ENCODE results near the gene TMEM132D.

TMEM132D gene

GRCh38 chr12:129169928-129170327, 733.9 kb downstream of the TMEM132D start:
- in situ Hi-C loops (cut with HindIII; ENCODE audit: low pct_unique_long_range_greater_than_20kb, low sequenced_read_pairs): no loop called here
- no peak for DNase-seq (ENCODE audit: low read depth in 1 of 2, low spot score in 1 of 2)
- TF ChIP-seq JUND (IDR thresholded peaks at IDR 0.05; ENCODE audit: low read depth): no peak

- no peak for TF ChIP-seq JUND (IDR thresholded peaks at IDR 0.05; ENCODE audit: low read depth)
- DNase-seq (ENCODE audit: low read depth in 1 of 2, low spot score in 1 of 2): no peak
- in situ Hi-C loops (cut with HindIII; ENCODE audit: low pct_unique_long_range_greater_than_20kb, low sequenced_read_pairs): no loop called here
These were observed 740.0 kb downstream of the TMEM132D start for GRCh38 chr12:129163861-129164260.

GRCh38 chr12:129163461-129163860, 740.4 kb downstream of the TMEM132D start:
- in situ Hi-C loops (cut with HindIII; ENCODE audit: low pct_unique_long_range_greater_than_20kb, low sequenced_read_pairs): no loop called here

GRCh38 chr12:129162805-129163204, 741.0 kb downstream of the TMEM132D start:
- in situ Hi-C loops (cut with HindIII; ENCODE audit: low pct_unique_long_range_greater_than_20kb, low sequenced_read_pairs): no loop called here
- no peak for TF ChIP-seq JUND (IDR thresholded peaks at IDR 0.05; ENCODE audit: low read depth)
- DNase-seq (ENCODE audit: low read depth in 1 of 2, low spot score in 1 of 2): no peak

More at GRCh38 chr12:129163461-129163860, 740.4 kb downstream of the TMEM132D start:
- DNase-seq (ENCODE audit: low read depth in 1 of 2, low spot score in 1 of 2): no peak
- no peak for TF ChIP-seq JUND (IDR thresholded peaks at IDR 0.05; ENCODE audit: low read depth)

- in situ Hi-C loops (cut with HindIII; ENCODE audit: low pct_unique_long_range_greater_than_20kb, low sequenced_read_pairs): no loop called here
- no peak for DNase-seq (ENCODE audit: low read depth in 1 of 2, low spot score in 1 of 2)
- TF ChIP-seq JUND (IDR thresholded peaks at IDR 0.05; ENCODE audit: low read depth): no peak
These were observed 742.3 kb downstream of the TMEM132D start for GRCh38 chr12:129161511-129161910.

- in situ Hi-C loops (cut with HindIII; ENCODE audit: low pct_unique_long_range_greater_than_20kb, low sequenced_read_pairs): no loop called here
- TF ChIP-seq JUND (IDR thresholded peaks at IDR 0.05; ENCODE audit: low read depth): no peak
- no peak for DNase-seq (ENCODE audit: low read depth in 1 of 2, low spot score in 1 of 2)
These were observed 743.5 kb downstream of the TMEM132D start for GRCh38 chr12:129160282-129160681.

GRCh38 chr12:129152351-129153104, 751.3 kb downstream of the TMEM132D start:
- DNase-seq (ENCODE audit: low read depth in 1 of 2, low spot score in 1 of 2): no peak
- in situ Hi-C loops (cut with HindIII; ENCODE audit: low pct_unique_long_range_greater_than_20kb, low sequenced_read_pairs): no loop called here
- TF ChIP-seq JUND (IDR thresholded peaks at IDR 0.05; ENCODE audit: low read depth): no peak

GRCh38 chr12:129150721-129151120, 753.1 kb downstream of the TMEM132D start:
- DNase-seq (ENCODE audit: low read depth in 1 of 2, low spot score in 1 of 2): no peak

GRCh38 chr12:129145381-129145780, 758.4 kb downstream of the TMEM132D start:
- in situ Hi-C loops (cut with HindIII; ENCODE audit: low pct_unique_long_range_greater_than_20kb, low sequenced_read_pairs): no loop called here
- DNase-seq (ENCODE audit: low read depth in 1 of 2, low spot score in 1 of 2): no peak
- no peak for TF ChIP-seq JUND (IDR thresholded peaks at IDR 0.05; ENCODE audit: low read depth)

More at GRCh38 chr12:129150721-129151120, 753.1 kb downstream of the TMEM132D start:
- in situ Hi-C loops (cut with HindIII; ENCODE audit: low pct_unique_long_range_greater_than_20kb, low sequenced_read_pairs): no loop called here
- TF ChIP-seq JUND (IDR thresholded peaks at IDR 0.05; ENCODE audit: low read depth): no peak

- in situ Hi-C loops (cut with HindIII; ENCODE audit: low pct_unique_long_range_greater_than_20kb, low sequenced_read_pairs): no loop called here
- no peak for DNase-seq (ENCODE audit: low read depth in 1 of 2, low spot score in 1 of 2)
- no peak for TF ChIP-seq JUND (IDR thresholded peaks at IDR 0.05; ENCODE audit: low read depth)
These were observed 765.0 kb downstream of the TMEM132D start for GRCh38 chr12:129138776-129139175.

- no peak for DNase-seq (ENCODE audit: low read depth in 1 of 2, low spot score in 1 of 2)
- TF ChIP-seq JUND (IDR thresholded peaks at IDR 0.05; ENCODE audit: low read depth): no peak
- in situ Hi-C loops (cut with HindIII; ENCODE audit: low pct_unique_long_range_greater_than_20kb, low sequenced_read_pairs): no loop called here
These were observed 767.0 kb downstream of the TMEM132D start for GRCh38 chr12:129136694-129137325.

GRCh38 chr12:129127771-129128170, 776.1 kb downstream of the TMEM132D start:
- DNase-seq (ENCODE audit: low read depth in 1 of 2, low spot score in 1 of 2): no peak
- no peak for TF ChIP-seq JUND (IDR thresholded peaks at IDR 0.05; ENCODE audit: low read depth)
- in situ Hi-C loops (cut with HindIII; ENCODE audit: low pct_unique_long_range_greater_than_20kb, low sequenced_read_pairs): no loop called here

- in situ Hi-C loops (cut with HindIII; ENCODE audit: low pct_unique_long_range_greater_than_20kb, low sequenced_read_pairs): no loop called here
- no peak for DNase-seq (ENCODE audit: low read depth in 1 of 2, low spot score in 1 of 2)
- no peak for TF ChIP-seq JUND (IDR thresholded peaks at IDR 0.05; ENCODE audit: low read depth)
These were observed 776.6 kb downstream of the TMEM132D start for GRCh38 chr12:129127211-129127610.

All from T47D (cell line).